SK-N-SH treated with all-trans-retinoic acid at 6 μM for 48 hours (cell line): ENCODE data around the gene SOX5.

ENCODE experiments used
- ATAC-seq: fragments of 200-7000 bp; cut with Tn5 transposase; 3 replicates; pipeline ENCODE4 v1.9.1; 2020; ENCODE audit warnings: mild to moderate bottlenecking, moderate library complexity
- ARNTL ChIP-seq: fragments of 450-650 bp; formaldehyde crosslinking; IDR thresholded peaks from 2 replicates; pipeline ENCODE4 v1.5.0; 2020; ENCODE audit warnings: low read depth, mild to moderate bottlenecking, moderate library complexity, borderline replicate concordance
- BACH2 ChIP-seq: fragments of 250-450 bp; sonication (Bioruptor Pico); IDR thresholded peaks from 2 replicates; pipeline ENCODE4 v1.9.0; 2021; ENCODE audit warnings: mild to moderate bottlenecking, borderline replicate concordance
- ESRRG ChIP-seq: fragments of 250-450 bp; sonication (Bioruptor Pico); IDR thresholded peaks from 2 replicates; pipeline ENCODE4 v1.6.1; 2021; ENCODE audit warnings: mild to moderate bottlenecking
- GLIS3 ChIP-seq: fragments of 250-450 bp; sonication (Bioruptor Pico); IDR thresholded peaks from 2 replicates; pipeline ENCODE4 v1.5.0; 2020; ENCODE audit warnings: mild to moderate bottlenecking, moderate library complexity
- ISL1 ChIP-seq: fragments of 250-450 bp; sonication (Bioruptor Pico); IDR thresholded peaks from 2 replicates; pipeline ENCODE4 v2.1.2; 2022; ENCODE audit warnings: mild to moderate bottlenecking, moderate library complexity
- OSR1 ChIP-seq: fragments of 250-450 bp; sonication (Bioruptor Pico); IDR thresholded peaks from 2 replicates; pipeline ENCODE4 v1.8.0; 2022; ENCODE audit warnings: moderate library complexity, mild to moderate bottlenecking, inconsistent platforms
- PPARA ChIP-seq: fragments of 250-450 bp; sonication (Bioruptor Pico); IDR thresholded peaks from 2 replicates; pipeline ENCODE4 v1.5.0; 2020; ENCODE audit warnings: mild to moderate bottlenecking, borderline replicate concordance
- RARB ChIP-seq: fragments of 250-450 bp; sonication (Bioruptor Pico); IDR thresholded peaks from 2 replicates; pipeline ENCODE4 v1.8.0; 2021; ENCODE audit warnings: mild to moderate bottlenecking, moderate library complexity
- SNAI2 ChIP-seq: fragments of 250-450 bp; sonication (Bioruptor Pico); IDR thresholded peaks from 2 replicates; pipeline ENCODE4 v1.5.0; 2020; ENCODE audit warnings: mild to moderate bottlenecking, moderate library complexity
- TCF4 ChIP-seq: fragments of 250-450 bp; sonication (Bioruptor Pico); IDR thresholded peaks from 2 replicates; pipeline ENCODE4 v1.8.0; 2021; ENCODE audit warnings: mild to moderate bottlenecking, moderate library complexity, borderline replicate concordance
- TOX ChIP-seq: fragments of 250-450 bp; sonication (Bioruptor Pico); IDR thresholded peaks from 2 replicates; pipeline ENCODE4 v1.8.0; 2021; ENCODE audit warnings: mild to moderate bottlenecking, moderate library complexity, borderline replicate concordance
- ZC3H10 ChIP-seq: fragments of 250-450 bp; sonication (Bioruptor Pico); IDR thresholded peaks from 2 replicates; pipeline ENCODE4 v1.5.1; 2021; ENCODE audit warnings: mild to moderate bottlenecking, moderate library complexity
- ZFP3 ChIP-seq: fragments of 250-450 bp; sonication (Bioruptor Pico); IDR thresholded peaks from 2 replicates; pipeline ENCODE4 v1.5.0; 2020; ENCODE audit warnings: mild to moderate bottlenecking, moderate library complexity
- ZFP30 ChIP-seq: fragments of 450-650 bp; formaldehyde crosslinking; IDR thresholded peaks from 2 replicates; pipeline ENCODE4 v1.5.0; 2022; ENCODE audit warnings: mild to moderate bottlenecking, moderate library complexity
- ZNF565 ChIP-seq: fragments of 450-650 bp; formaldehyde crosslinking; conservative IDR thresholded peaks from 2 replicates; pipeline ENCODE4 v1.5.0; 2020; ENCODE audit warnings: low read depth, mild to moderate bottlenecking, moderate library complexity
- ZNF70 ChIP-seq: fragments of 450-650 bp; formaldehyde crosslinking; IDR thresholded peaks from 2 replicates; pipeline ENCODE4 v1.5.0; 2020; ENCODE audit warnings: mild to moderate bottlenecking, moderate library complexity
- ZNF8 ChIP-seq: fragments of 450-650 bp; formaldehyde crosslinking; IDR thresholded peaks from 2 replicates; pipeline ENCODE4 v1.5.0; 2020; ENCODE audit warnings: mild to moderate bottlenecking, moderate library complexity
- TF ChIP-seq, protein P1 (sequence below): fragments of 250-450 bp; sonication (Bioruptor Pico); IDR thresholded peaks from 2 replicates; pipeline ENCODE4 v1.8.0; 2021; ENCODE audit warnings: low read depth, mild to moderate bottlenecking, moderate library complexity, borderline replicate concordance
- TF ChIP-seq, protein P2 (sequence below): fragments of 250-450 bp; sonication (Bioruptor Pico); IDR thresholded peaks from 2 replicates; pipeline ENCODE4 v1.5.1; 2021; ENCODE audit warnings: mild to moderate bottlenecking, moderate library complexity
- TF ChIP-seq, protein P3 (sequence below): fragments of 250-450 bp; sonication (Bioruptor Pico); IDR thresholded peaks from 2 replicates; pipeline ENCODE4 v1.5.0; 2020; ENCODE audit warnings: mild to moderate bottlenecking, moderate library complexity
- TF ChIP-seq, protein P4 (sequence below): fragments of 250-450 bp; sonication (Bioruptor Pico); IDR thresholded peaks from 2 replicates; pipeline ENCODE4 v1.8.0; 2020; ENCODE audit warnings: mild to moderate bottlenecking, moderate library complexity, borderline replicate concordance
- TF ChIP-seq, protein P5 (sequence below): fragments of 250-450 bp; sonication (Bioruptor Pico); IDR thresholded peaks from 2 replicates; pipeline ENCODE4 v1.5.1; 2020; ENCODE audit warnings: low read depth, mild to moderate bottlenecking, moderate library complexity

SOX5 gene

DNA sequence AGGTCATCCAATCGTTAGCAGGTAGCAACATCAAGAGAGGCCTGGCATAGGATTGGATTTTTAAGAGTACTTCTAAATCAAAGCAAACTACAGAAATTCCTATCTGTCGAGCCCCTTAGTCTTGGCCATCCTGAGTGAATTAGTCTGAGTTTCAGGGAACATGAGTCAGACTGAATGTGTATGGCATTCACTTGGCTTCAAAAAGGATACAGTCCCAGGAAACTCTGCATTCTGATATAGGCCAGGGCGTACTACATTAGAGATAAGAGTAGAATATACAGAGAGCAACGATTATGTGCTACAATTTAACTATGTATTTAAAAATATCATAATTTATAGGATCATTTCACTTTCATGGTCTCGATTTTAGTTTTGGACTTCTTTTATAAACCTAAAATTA, 242.2 kb downstream of the SOX5 start:
- ATAC-seq: no peak
- no peak for TF ChIP-seq ESRRG (CRISPR knock-in tag)
- no peak for TF ChIP-seq BACH2 (CRISPR knock-in tag)
- no peak for TF ChIP-seq ZC3H10
- TF ChIP-seq ARNTL (CRISPR knock-in tag): no peak
- TF ChIP-seq, protein P1, sequence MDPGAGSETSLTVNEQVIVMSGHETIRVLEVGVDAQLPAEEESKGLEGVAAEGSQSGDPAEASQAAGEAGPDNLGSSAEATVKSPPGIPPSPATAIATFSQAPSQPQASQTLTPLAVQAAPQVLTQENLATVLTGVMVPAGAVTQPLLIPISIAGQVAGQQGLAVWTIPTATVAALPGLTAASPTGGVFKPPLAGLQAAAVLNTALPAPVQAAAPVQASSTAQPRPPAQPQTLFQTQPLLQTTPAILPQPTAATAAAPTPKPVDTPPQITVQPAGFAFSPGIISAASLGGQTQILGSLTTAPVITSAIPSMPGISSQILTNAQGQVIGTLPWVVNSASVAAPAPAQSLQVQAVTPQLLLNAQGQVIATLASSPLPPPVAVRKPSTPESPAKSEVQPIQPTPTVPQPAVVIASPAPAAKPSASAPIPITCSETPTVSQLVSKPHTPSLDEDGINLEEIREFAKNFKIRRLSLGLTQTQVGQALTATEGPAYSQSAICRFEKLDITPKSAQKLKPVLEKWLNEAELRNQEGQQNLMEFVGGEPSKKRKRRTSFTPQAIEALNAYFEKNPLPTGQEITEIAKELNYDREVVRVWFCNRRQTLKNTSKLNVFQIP: no peak
- TF ChIP-seq ISL1 (CRISPR knock-in tag): no peak
- TF ChIP-seq ZNF70 (CRISPR knock-in tag): no peak
- TF ChIP-seq OSR1: no peak
- TF ChIP-seq TCF4 (CRISPR knock-in tag): no peak

DNA sequence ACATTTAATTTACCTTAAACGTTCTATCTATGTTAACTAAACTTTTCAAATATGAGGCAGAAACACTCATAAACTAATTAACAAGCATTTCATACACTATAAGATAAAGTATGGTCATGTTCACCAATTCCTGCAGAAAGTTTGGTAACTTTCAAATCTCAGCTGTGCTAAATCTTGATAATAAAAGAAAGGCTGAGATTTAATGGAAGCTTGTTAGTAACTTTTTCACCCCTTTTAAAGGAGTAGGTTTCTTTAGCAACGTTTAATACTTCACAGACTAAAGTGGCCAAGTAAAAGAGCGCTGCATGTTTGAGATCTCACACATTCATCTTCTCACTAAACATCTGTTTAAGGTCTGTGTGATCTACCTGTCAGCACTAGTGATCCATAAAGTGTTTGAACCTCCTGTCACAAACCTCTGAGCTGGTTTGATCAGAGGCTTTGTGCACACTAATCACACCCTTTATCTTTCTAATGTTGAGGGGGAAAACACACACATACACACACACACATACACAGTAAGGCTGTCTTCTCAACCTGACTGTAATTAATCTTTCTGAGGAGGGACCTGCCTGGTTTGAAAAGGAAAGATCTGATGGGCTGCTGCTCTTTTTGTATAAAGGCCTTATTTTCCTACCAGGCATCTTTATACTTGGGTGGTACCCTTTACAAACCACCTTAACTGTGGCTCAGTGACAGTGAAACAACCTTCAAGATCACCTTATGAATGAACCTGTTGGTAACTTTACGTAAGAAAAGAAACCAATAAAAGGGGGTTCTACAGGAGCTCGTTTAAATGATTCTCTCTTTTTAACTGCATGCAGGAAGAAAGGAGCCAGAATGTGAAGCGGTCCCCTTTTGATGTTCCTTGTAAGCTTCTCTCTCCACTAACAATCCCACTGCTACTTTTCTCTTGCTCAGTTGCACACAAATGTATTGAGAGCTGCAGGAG, 244.2 kb downstream of the SOX5 start:
- TF ChIP-seq ZNF70 (CRISPR knock-in tag): no peak
- no peak for TF ChIP-seq ZC3H10
- TF ChIP-seq GLIS3: no peak
- TF ChIP-seq SNAI2 (CRISPR knock-in tag): no peak
- no peak for TF ChIP-seq ARNTL (CRISPR knock-in tag)
- no peak for TF ChIP-seq TOX
- no peak for TF ChIP-seq ZFP3 (CRISPR knock-in tag)
- TF ChIP-seq, protein P2, sequence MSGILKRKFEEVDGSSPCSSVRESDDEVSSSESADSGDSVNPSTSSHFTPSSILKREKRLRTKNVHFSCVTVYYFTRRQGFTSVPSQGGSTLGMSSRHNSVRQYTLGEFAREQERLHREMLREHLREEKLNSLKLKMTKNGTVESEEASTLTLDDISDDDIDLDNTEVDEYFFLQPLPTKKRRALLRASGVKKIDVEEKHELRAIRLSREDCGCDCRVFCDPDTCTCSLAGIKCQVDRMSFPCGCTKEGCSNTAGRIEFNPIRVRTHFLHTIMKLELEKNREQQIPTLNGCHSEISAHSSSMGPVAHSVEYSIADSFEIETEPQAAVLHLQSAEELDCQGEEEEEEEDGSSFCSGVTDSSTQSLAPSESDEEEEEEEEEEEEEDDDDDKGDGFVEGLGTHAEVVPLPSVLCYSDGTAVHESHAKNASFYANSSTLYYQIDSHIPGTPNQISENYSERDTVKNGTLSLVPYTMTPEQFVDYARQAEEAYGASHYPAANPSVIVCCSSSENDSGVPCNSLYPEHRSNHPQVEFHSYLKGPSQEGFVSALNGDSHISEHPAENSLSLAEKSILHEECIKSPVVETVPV (CRISPR knock-in tag): no peak
- no peak for TF ChIP-seq ZFP30 (CRISPR knock-in tag)
- TF ChIP-seq ISL1 (CRISPR knock-in tag): no peak
- TF ChIP-seq OSR1: no peak
- no peak for TF ChIP-seq ZNF8
- no peak for TF ChIP-seq ESRRG (CRISPR knock-in tag)
- TF ChIP-seq, protein P1: no peak
- no peak for TF ChIP-seq ZNF565 (CRISPR knock-in tag)
- TF ChIP-seq PPARA (CRISPR knock-in tag): no peak
- no peak for TF ChIP-seq RARB
- TF ChIP-seq, all 23 proteins: peak for 0
- ATAC-seq: no peak

DNA sequence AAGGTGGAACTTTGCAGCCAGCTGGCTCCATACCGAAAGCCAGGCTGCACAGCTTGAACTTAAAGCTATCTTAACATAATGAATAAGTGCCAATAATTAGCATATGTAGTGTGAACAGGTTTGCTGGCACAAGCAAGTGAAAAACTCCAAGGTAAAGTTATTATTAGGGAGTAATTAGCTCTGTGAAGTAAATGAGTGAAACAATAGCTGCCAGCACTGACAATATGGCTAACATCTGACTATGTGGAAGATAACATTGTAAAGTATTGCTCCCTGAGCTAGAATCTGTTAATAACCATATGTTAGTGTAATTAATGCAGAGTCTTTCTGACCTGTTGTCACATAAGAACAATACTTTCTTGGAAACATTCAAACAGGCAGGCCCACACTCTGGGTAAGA, 246.4 kb downstream of the SOX5 start:
- no peak for ATAC-seq
- no peak for TF ChIP-seq RARB
- no peak for TF ChIP-seq ZNF70 (CRISPR knock-in tag)
- no peak for TF ChIP-seq SNAI2 (CRISPR knock-in tag)
- TF ChIP-seq GLIS3: no peak
- TF ChIP-seq, protein P3, sequence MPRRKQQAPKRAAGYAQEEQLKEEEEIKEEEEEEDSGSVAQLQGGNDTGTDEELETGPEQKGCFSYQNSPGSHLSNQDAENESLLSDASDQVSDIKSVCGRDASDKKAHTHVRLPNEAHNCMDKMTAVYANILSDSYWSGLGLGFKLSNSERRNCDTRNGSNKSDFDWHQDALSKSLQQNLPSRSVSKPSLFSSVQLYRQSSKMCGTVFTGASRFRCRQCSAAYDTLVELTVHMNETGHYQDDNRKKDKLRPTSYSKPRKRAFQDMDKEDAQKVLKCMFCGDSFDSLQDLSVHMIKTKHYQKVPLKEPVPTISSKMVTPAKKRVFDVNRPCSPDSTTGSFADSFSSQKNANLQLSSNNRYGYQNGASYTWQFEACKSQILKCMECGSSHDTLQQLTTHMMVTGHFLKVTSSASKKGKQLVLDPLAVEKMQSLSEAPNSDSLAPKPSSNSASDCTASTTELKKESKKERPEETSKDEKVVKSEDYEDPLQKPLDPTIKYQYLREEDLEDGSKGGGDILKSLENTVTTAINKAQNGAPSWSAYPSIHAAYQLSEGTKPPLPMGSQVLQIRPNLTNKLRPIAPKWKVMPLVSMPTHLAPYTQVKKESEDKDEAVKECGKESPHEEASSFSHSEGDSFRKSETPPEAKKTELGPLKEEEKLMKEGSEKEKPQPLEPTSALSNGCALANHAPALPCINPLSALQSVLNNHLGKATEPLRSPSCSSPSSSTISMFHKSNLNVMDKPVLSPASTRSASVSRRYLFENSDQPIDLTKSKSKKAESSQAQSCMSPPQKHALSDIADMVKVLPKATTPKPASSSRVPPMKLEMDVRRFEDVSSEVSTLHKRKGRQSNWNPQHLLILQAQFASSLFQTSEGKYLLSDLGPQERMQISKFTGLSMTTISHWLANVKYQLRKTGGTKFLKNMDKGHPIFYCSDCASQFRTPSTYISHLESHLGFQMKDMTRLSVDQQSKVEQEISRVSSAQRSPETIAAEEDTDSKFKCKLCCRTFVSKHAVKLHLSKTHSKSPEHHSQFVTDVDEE (CRISPR knock-in tag): no peak
- no peak for TF ChIP-seq ESRRG (CRISPR knock-in tag)
- TF ChIP-seq TCF4 (CRISPR knock-in tag): no peak
- TF ChIP-seq, protein P1: no peak
- TF ChIP-seq ZFP30 (CRISPR knock-in tag): no peak
- TF ChIP-seq ARNTL (CRISPR knock-in tag): no peak
- TF ChIP-seq BACH2 (CRISPR knock-in tag): no peak
- TF ChIP-seq, protein P4, sequence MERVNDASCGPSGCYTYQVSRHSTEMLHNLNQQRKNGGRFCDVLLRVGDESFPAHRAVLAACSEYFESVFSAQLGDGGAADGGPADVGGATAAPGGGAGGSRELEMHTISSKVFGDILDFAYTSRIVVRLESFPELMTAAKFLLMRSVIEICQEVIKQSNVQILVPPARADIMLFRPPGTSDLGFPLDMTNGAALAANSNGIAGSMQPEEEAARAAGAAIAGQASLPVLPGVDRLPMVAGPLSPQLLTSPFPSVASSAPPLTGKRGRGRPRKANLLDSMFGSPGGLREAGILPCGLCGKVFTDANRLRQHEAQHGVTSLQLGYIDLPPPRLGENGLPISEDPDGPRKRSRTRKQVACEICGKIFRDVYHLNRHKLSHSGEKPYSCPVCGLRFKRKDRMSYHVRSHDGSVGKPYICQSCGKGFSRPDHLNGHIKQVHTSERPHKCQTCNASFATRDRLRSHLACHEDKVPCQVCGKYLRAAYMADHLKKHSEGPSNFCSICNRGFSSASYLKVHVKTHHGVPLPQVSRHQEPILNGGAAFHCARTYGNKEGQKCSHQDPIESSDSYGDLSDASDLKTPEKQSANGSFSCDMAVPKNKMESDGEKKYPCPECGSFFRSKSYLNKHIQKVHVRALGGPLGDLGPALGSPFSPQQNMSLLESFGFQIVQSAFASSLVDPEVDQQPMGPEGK: no peak
- no peak for TF ChIP-seq PPARA (CRISPR knock-in tag)
- TF ChIP-seq, protein P5, sequence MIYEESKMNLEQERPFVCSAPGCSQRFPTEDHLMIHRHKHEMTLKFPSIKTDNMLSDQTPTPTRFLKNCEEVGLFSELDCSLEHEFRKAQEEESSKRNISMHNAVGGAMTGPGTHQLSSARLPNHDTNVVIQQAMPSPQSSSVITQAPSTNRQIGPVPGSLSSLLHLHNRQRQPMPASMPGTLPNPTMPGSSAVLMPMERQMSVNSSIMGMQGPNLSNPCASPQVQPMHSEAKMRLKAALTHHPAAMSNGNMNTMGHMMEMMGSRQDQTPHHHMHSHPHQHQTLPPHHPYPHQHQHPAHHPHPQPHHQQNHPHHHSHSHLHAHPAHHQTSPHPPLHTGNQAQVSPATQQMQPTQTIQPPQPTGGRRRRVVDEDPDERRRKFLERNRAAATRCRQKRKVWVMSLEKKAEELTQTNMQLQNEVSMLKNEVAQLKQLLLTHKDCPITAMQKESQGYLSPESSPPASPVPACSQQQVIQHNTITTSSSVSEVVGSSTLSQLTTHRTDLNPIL (CRISPR knock-in tag): no peak
- no peak for TF ChIP-seq ZC3H10
- TF ChIP-seq TOX: no peak
